Upper lobe of left lung (tissue), 6 donors: Measurements from ENCODE around the gene LTBP1. TPM values are rescaled to one million over a fixed set of nuclear protein-coding genes. Genes with fewer than 3 reads are reported as not detected.

Source experiments
- ATAC-seq, 2 donors: fragments of 200-7000 bp; cut with Tn5 transposase; one replicate each; pipeline ENCODE4 v1.9.1; 2022; ENCODE audit warnings: mild to moderate bottlenecking in 2 of 2, moderate library complexity in 2 of 2; ENCODE audit not compliant: low FRiP score in 2 of 2
- DNase-seq, 2 donors: peaks; one replicate each; pipeline ENCODE4 v3.0.0-alpha.2; 2019 to 2020
- H3K27ac ChIP-seq, 4 donors: fragments of 200-600 bp; sonication (generic); one replicate each; pipeline ENCODE4 v1.5.1; 2016 to 2019
- H3K27me3 ChIP-seq, 4 donors: fragments of 200-600 bp; sonication (generic); one replicate each; pipeline ENCODE4 v1.5.1; 2017 to 2019
- H3K36me3 ChIP-seq, 4 donors: fragments of 200-600 bp; sonication (generic); one replicate each; pipeline ENCODE4 v1.5.1; 2016 to 2019
- H3K4me1 ChIP-seq, 4 donors: fragments of 200-600 bp; sonication (generic); one replicate each; pipeline ENCODE4 v1.5.1; 2018 to 2019
- H3K4me3 ChIP-seq, 4 donors: fragments of 200-600 bp; sonication (generic); one replicate each; pipeline ENCODE4 v1.5.1; 2017 to 2019; ENCODE audit warnings: mild to moderate bottlenecking in 2 of 4, moderate library complexity in 1 of 4
- H3K9me3 ChIP-seq, 4 donors: fragments of 200-600 bp; sonication (generic); one replicate each; pipeline ENCODE4 v1.5.1; 2018 to 2019
- CTCF ChIP-seq, 6 experiments: fragments of 450-650 bp in 4 of 6; fragments of 200-600 bp in 2 of 6; sonication (generic) in 2 of 6; IDR thresholded peaks; one replicate each; pipeline ENCODE4 v1.5.1; 2016 to 2019; ENCODE audit warnings: antibody characterized with exemption in 6 of 6
- EP300 ChIP-seq, 4 donors: sonication (generic); formaldehyde crosslinking; IDR thresholded peaks; one replicate each; pipeline ENCODE4 v1.5.1; 2017; ENCODE audit warnings: antibody characterized with exemption in 4 of 4, control low read depth in 2 of 4
- POLR2A ChIP-seq, 4 donors: fragments of 450-650 bp; IDR thresholded peaks; one replicate each; pipeline ENCODE4 v1.5.1; 2016 to 2017; ENCODE audit warnings: antibody characterized with exemption in 4 of 4, mild to moderate bottlenecking in 2 of 4
- POLR2AphosphoS5 ChIP-seq, 2 donors: sonication (generic); formaldehyde crosslinking; IDR thresholded peaks; one replicate each; pipeline ENCODE4 v1.5.1; 2017; ENCODE audit warnings: antibody characterized with exemption in 2 of 2
- WGBS, 2 donors: methylation state at CpG; one replicate each; pipeline ENCODE4 v1.1.5; 2017 to 2018; 5-methylcytosine and 5-hydroxymethylcytosine counted together
- total RNA-seq, 6 donors: library from RNA; depleted of rRNA in 4 of 6; stranded (reverse); fragments of >200 nt in 4 of 6; gene quantifications; one replicate each; pipeline versions ENCODE4 v1.1.0 to v1.2.1, GENCODE V29; 2016 to 2021
- donor health status: DM: no; HTN: no; CAD: no; lungs with moderate emphysema.
- donor health status: DM: no; HTN: yes; CAD: no; lungs with severe emphysema.

Gene LTBP1
- total RNA-seq, 6 donors from 2014 or later: 11.5 to 45.0 (median 27.1) TPM

GRCh38 chr2:33002863-33003262 is 56.1 kb downstream of the LTBP1 start:
- no peaks in the 10 kb centered on the region for H3K4me1 ChIP-seq
- no peak overlapping the region for H3K4me3 ChIP-seq
- no peak for DNase-seq
- no peaks in the 10 kb centered on the region for H3K27me3 ChIP-seq
- H3K9me3 ChIP-seq: no peaks in the 10 kb centered on the region
- TF ChIP-seq POLR2AphosphoS5 (IDR thresholded peaks at IDR 0.05): no peak
- no peak for TF ChIP-seq EP300 (IDR thresholded peaks at IDR 0.05)
- TF ChIP-seq POLR2A (IDR thresholded peaks at IDR 0.05): no peak
- TF ChIP-seq CTCF (IDR thresholded peaks at IDR 0.05): no peak
- H3K36me3 ChIP-seq: no peaks in the 10 kb centered on the region
- no peak overlapping the region for H3K27ac ChIP-seq
- WGBS, 2 donors: 79 to 85% methylated on average over 11 of the region's 11 CpGs
- ATAC-seq: no peak

GRCh38 chr2:33005057-33005456 is 58.3 kb downstream of the LTBP1 start:
- Histone ChIP-seq H3K4me1 (no peaks in the 10 kb centered on the region), H3K36me3 (no peaks in the 10 kb centered on the region), H3K27ac (no peak overlapping the region), H3K27me3 (no peaks in the 10 kb centered on the region), H3K9me3 (no peaks in the 10 kb centered on the region), H3K4me3 (no peak overlapping the region)
- ATAC-seq: no peak
- TF ChIP-seq POLR2A (IDR thresholded peaks at IDR 0.05): no peak
- TF ChIP-seq POLR2AphosphoS5 (IDR thresholded peaks at IDR 0.05): no peak
- TF ChIP-seq EP300 (IDR thresholded peaks at IDR 0.05): no peak
- no peak for TF ChIP-seq CTCF (IDR thresholded peaks at IDR 0.05)
- DNase-seq: no peak
- WGBS, 2 donors: 95 to 100% methylated on average over 2 of the region's 2 CpGs

GRCh38 chr2:33008716-33009115 is 62.0 kb downstream of the LTBP1 start:
- Histone ChIP-seq H3K4me3 (no peak overlapping the region), H3K27ac (no peak overlapping the region), H3K4me1 (no peaks in the 10 kb centered on the region), H3K36me3 (no peaks in the 10 kb centered on the region), H3K27me3 (no peaks in the 10 kb centered on the region), H3K9me3 (no peaks in the 10 kb centered on the region)
- ATAC-seq: no peak
- DNase-seq: no peak
- TF ChIP-seq POLR2AphosphoS5 (IDR thresholded peaks at IDR 0.05): no peak
- TF ChIP-seq EP300 (IDR thresholded peaks at IDR 0.05): no peak
- TF ChIP-seq CTCF (IDR thresholded peaks at IDR 0.05): no peak
- TF ChIP-seq POLR2A (IDR thresholded peaks at IDR 0.05): no peak
- WGBS, 2 donors: 87 to 100% methylated on average over 1 of the region's 1 CpG

GRCh38 chr2:33009249-33009648 is 62.5 kb downstream of the LTBP1 start:
- TF ChIP-seq POLR2AphosphoS5 (IDR thresholded peaks at IDR 0.05) (no peak), CTCF (IDR thresholded peaks at IDR 0.05) (no peak), EP300 (IDR thresholded peaks at IDR 0.05) (no peak), POLR2A (IDR thresholded peaks at IDR 0.05) (no peak)
- Histone ChIP-seq H3K4me3 (no peak overlapping the region), H3K27ac (no peak overlapping the region), H3K27me3 (no peaks in the 10 kb centered on the region), H3K9me3 (no peaks in the 10 kb centered on the region), H3K4me1 (no peaks in the 10 kb centered on the region), H3K36me3 (no peaks in the 10 kb centered on the region)
- WGBS, 2 donors: 90 to 93% methylated on average over 3 of the region's 3 CpGs
- DNase-seq (no peak), ATAC-seq (no peak)

GRCh38 chr2:33011373-33011772 is 64.6 kb downstream of the LTBP1 start:
- Histone ChIP-seq H3K27me3 (no peaks in the 10 kb centered on the region), H3K36me3 (no peaks in the 10 kb centered on the region), H3K9me3 (no peaks in the 10 kb centered on the region), H3K27ac (no peak overlapping the region), H3K4me1 (no peaks in the 10 kb centered on the region), H3K4me3 (no peak overlapping the region)
- DNase-seq: no peak
- 88 to 95% methylated on average over 2 of the region's 2 CpGs for WGBS, 2 donors
- TF ChIP-seq CTCF (IDR thresholded peaks at IDR 0.05): no peak
- TF ChIP-seq EP300 (IDR thresholded peaks at IDR 0.05): no peak
- no peak for TF ChIP-seq POLR2A (IDR thresholded peaks at IDR 0.05)
- TF ChIP-seq POLR2AphosphoS5 (IDR thresholded peaks at IDR 0.05): no peak
- ATAC-seq: no peak
